Testis (tissue), 3 donors: ENCODE measurements around the gene POLE. TPM values are rescaled to one million over a fixed set of nuclear protein-coding genes. Genes with fewer than 3 reads are reported as not detected.
"Not testable (repeated sequence)": the region's sequence is repeated elsewhere in the genome, so short reads cannot be mapped to it uniquely, and the experiment has no call there.

ENCODE experiments used
- DNase-seq: peaks from one replicate; pipeline ENCODE4 v3.0.0-alpha.2; 2019
- H3K27ac ChIP-seq, 2 donors: fragments of 200-600 bp; sonication (generic); one replicate each; pipeline ENCODE4 v1.5.1; 2019
- H3K27me3 ChIP-seq: fragments of 200-600 bp; sonication (generic); one replicate; pipeline ENCODE4 v1.5.1; 2019
- H3K36me3 ChIP-seq: fragments of 200-600 bp; sonication (generic); one replicate; pipeline ENCODE4 v1.5.1; 2017; ENCODE audit warnings: low read depth; ENCODE audit errors: missing control alignments
- H3K4me1 ChIP-seq: fragments of 200-600 bp; sonication (generic); one replicate; pipeline ENCODE4 v1.5.1; 2019
- H3K4me3 ChIP-seq, 2 donors: fragments of 200-600 bp; sonication (generic); one replicate each; pipeline ENCODE4 v1.5.1; 2017 to 2019
- H3K9me3 ChIP-seq: fragments of 200-600 bp; sonication (generic); one replicate; pipeline ENCODE4 v1.5.1; 2017
- POLR2A ChIP-seq: fragments of 450-650 bp; IDR thresholded peaks from one replicate; pipeline ENCODE4 v1.6.1; 2017; ENCODE audit warnings: antibody characterized with exemption, mild to moderate bottlenecking, moderate library complexity
- WGBS, 2 donors: methylation state at CpG; one replicate each; pipeline ENCODE4 v1.1.5; 2018; 5-methylcytosine and 5-hydroxymethylcytosine counted together
- intact Hi-C: fragments of 100-400 bp; cut with DNase I; formaldehyde crosslinking; loops from one replicate; pipeline ENCODE4 v1.15.1; 2023; ENCODE audit warnings: low total_unique reads
- polyA plus RNA-seq: library from polyadenylated mRNA; stranded (reverse); fragments of 350-450 nt; fragmentation: Illumina TruSeq; extraction: RNeasy Lipid Tissue Mini Kit (QIAGEN cat#74804); gene quantifications from one replicate; pipeline ENCODE4 v1.2.3, GENCODE V29; 2014; ENCODE audit warnings: low read depth, low replicate concordance; ENCODE audit not compliant: insufficient read depth
- total RNA-seq, 2 donors: library from RNA; depleted of rRNA; stranded (reverse); fragments of >200 nt; gene quantifications; one replicate each; pipeline ENCODE4 v1.2.3, GENCODE V29; 2016
- TF ChIP-seq, protein P1 (sequence below), 3 experiments: fragments of 450-650 bp in 2 of 3; fragments of 200-600 bp in 1 of 3; sonication (generic) in 1 of 3; IDR thresholded peaks; one replicate each; pipeline ENCODE4 v1.5.1; 2016 to 2019; ENCODE audit warnings: antibody characterized with exemption in 3 of 3, mild to moderate bottlenecking in 2 of 3, moderate library complexity in 1 of 3

Gene POLE
- total and polyA plus RNA-seq, 3 donors from 2014 or later, result 76.8 to 288 (median 123) TPM

DNA sequence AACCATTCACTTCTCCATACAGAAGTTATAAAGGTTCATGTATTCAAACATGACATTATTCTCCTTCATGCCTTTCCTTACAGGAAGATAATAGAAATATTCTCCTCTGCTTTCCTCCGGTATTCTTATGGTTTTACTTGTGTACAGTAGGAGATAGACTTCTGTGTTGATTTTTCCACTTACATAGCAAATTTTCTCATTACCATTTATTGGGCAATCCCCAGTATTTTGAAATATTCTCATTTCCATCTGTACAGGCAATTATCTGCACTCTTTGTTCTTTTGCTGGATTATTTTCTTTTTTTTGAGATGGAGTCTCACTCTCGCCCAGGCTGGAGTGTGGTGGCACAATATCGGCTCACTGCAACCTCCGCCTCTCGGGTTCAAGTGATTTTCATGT lies 11.2 kb upstream of the POLE start:
- 94 to 95% methylated on average over 5 of the region's 5 CpGs for WGBS, 2 donors
- intact Hi-C loops, result no loop called here
- H3K27ac ChIP-seq, result no peak overlapping the region

DNA sequence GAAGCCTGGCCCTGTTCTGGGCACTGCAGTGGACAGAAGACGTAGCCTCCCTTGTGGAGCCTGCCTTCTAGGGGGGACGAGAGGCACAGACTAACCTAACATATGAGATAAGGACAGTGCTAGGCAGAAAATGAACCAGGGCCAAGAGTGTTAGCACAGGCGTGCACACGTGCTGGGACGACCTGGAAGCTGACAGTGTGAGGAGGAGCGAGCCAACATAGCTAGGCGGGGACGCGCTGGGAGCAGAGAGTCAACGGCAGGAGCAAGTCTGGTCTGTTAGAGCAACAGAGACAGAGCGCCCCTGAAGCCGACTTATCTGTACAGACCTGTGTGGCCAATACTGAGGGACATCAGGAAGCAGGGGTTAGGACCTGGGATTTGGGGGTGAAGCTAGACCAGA lies 8.3 kb upstream of the POLE start:
- 80 to 83% methylated on average over 12 of the region's 12 CpGs for WGBS, 2 donors
- H3K4me3 ChIP-seq, result no peak overlapping the region
- intact Hi-C loops, result no loop called here

More for the DNA sequence above, 11.2 kb upstream of the POLE start:
- H3K4me3 ChIP-seq, result no peak overlapping the region
- DNase-seq, result no peak
- H3K27me3 ChIP-seq, result no peaks in the 10 kb centered on the region
- no peaks in the 10 kb centered on the region for H3K9me3 ChIP-seq
- TF ChIP-seq, protein P1, sequence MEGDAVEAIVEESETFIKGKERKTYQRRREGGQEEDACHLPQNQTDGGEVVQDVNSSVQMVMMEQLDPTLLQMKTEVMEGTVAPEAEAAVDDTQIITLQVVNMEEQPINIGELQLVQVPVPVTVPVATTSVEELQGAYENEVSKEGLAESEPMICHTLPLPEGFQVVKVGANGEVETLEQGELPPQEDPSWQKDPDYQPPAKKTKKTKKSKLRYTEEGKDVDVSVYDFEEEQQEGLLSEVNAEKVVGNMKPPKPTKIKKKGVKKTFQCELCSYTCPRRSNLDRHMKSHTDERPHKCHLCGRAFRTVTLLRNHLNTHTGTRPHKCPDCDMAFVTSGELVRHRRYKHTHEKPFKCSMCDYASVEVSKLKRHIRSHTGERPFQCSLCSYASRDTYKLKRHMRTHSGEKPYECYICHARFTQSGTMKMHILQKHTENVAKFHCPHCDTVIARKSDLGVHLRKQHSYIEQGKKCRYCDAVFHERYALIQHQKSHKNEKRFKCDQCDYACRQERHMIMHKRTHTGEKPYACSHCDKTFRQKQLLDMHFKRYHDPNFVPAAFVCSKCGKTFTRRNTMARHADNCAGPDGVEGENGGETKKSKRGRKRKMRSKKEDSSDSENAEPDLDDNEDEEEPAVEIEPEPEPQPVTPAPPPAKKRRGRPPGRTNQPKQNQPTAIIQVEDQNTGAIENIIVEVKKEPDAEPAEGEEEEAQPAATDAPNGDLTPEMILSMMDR (IDR thresholded peaks at IDR 0.05), result no peak
- TF ChIP-seq POLR2A, result no peak
- H3K4me1 ChIP-seq, result no peaks in the 10 kb centered on the region
- H3K36me3 ChIP-seq, result no peaks in the 10 kb centered on the region

DNA sequence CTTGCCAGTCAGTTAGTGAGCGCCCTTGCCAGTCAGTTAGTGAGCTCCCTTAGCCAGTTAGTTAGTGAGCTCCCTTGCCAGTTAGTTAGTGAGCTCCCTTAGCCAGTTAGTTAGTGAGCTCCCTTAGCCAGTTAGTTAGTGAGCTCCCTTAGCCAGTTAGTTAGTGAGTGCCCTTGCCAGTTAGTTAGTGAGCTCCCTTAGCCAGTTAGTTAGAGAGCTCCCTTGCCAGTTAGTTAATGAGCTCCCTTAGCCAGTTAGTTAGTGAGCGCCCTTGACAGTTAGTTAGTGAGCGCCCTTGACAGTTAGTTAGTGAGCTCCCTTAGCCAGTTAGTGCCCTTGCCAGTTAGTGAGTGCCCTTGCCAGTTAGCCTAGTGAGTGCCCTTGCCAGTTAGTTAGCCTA lies 7.7 kb upstream of the POLE start:
- H3K4me3 ChIP-seq, H3K36me3 ChIP-seq, DNase-seq, intact Hi-C loops, H3K4me1 ChIP-seq, H3K9me3 ChIP-seq, H3K27ac ChIP-seq, H3K27me3 ChIP-seq: not testable (repeated sequence)
- WGBS, 2 donors, result 95 to 97% methylated on average over 3 of the region's 3 CpGs

More for the DNA sequence above, 8.3 kb upstream of the POLE start:
- Histone ChIP-seq H3K36me3 (no peaks in the 10 kb centered on the region), H3K9me3 (no peaks in the 10 kb centered on the region), H3K4me1 (no peaks in the 10 kb centered on the region), H3K27ac (no peak overlapping the region), H3K27me3 (no peaks in the 10 kb centered on the region)
- DNase-seq, result peak; percentile 48
- TF ChIP-seq, protein P1 (IDR thresholded peaks at IDR 0.05), result no peak
- no peak for TF ChIP-seq POLR2A

DNA sequence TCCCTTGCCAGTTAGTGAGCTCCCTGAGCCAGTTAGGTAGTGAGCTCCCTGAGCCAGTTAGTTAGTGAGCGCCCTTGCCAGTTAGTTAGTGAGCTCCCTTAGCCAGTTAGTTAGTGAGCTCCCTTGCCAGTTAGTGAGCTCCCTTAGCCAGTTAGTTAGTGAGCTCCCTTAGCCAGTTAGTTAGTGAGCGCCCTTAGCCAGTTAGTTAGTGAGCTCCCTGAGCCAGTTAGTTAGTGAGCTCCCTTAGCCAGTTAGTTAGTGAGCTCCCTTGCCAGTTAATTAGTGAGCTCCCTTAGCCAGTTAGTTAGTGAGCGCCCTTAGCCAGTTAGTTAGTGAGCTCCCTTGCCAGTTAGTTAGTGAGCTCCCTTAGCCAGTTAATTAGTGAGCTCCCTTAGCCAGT lies 4.9 kb upstream of the POLE start:
- H3K36me3 ChIP-seq, H3K9me3 ChIP-seq, H3K27ac ChIP-seq, H3K27me3 ChIP-seq, H3K4me3 ChIP-seq, intact Hi-C loops, H3K4me1 ChIP-seq, DNase-seq: not testable (repeated sequence)
- whole genome bisulfite sequencing, 2 donors, result 96 to 97% methylated on average over 3 of the region's 3 CpGs

DNA sequence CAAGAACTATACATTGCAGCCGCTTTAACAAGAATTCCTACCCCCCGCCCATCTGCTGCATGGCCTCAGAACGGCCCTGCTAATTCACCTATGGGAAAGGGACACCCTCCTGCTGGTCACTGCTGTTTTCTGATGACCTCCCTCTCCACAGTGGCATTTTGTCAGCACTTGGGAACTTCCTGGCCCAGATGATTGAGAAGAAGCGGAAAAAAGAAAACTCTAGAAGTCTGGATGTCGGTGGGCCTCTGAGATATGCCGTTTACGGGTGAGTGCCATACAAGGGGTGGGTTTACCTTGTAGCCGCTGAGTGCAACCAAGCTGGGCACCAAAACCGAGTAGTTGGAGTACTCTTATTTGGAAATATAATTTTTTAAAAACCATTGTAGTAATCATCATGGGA lies 3.0 kb upstream of the POLE start:
- 94 to 96% methylated on average over 9 of the region's 9 CpGs for WGBS, 2 donors
- Histone ChIP-seq H3K9me3 (no peaks in the 10 kb centered on the region), H3K4me1 (peaks cover 7% of the 10 kb centered on the region), H3K27me3 (no peaks in the 10 kb centered on the region), H3K4me3 (no peak overlapping the region), H3K27ac (no peak overlapping the region), H3K36me3 (no peaks in the 10 kb centered on the region)
- intact Hi-C loops, result no loop called here
- TF ChIP-seq, protein P1 (IDR thresholded peaks at IDR 0.05), result no peak
- TF ChIP-seq POLR2A, result no peak
- no peak for DNase-seq

DNA sequence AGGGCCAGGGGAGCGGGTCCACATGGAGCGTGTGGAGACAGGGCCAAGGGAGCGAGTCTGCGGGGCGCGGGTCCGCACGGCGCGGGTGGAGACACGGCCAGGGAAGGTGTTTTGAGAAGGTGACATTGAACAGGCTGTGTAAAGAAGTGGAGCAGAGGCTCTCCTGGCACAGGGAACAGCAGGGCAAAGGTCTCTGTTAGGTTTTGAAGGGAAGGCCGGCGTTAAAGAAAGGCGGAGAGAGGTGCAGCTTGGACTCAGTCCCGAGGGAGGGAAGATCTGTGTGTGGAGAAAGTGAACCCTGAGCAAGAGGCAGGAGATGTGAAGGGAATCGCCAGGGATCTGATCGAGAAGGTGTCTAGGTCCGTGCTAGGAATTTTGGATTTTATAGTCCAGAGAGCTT lies 2.1 kb upstream of the POLE start:
- no peaks in the 10 kb centered on the region for H3K36me3 ChIP-seq
- WGBS, 2 donors, result 55 to 76% methylated on average over 18 of the region's 18 CpGs
- peaks cover 7% of the 10 kb centered on the region for H3K4me1 ChIP-seq
- intact Hi-C loops, result no loop called here
- DNase-seq, result no peak
- H3K27me3 ChIP-seq, result no peaks in the 10 kb centered on the region
- no peak for TF ChIP-seq POLR2A
- TF ChIP-seq, protein P1 (IDR thresholded peaks at IDR 0.05), result no peak
- no peak overlapping the region for H3K27ac ChIP-seq
- H3K9me3 ChIP-seq, result no peaks in the 10 kb centered on the region
- H3K4me3 ChIP-seq, result no peak overlapping the region
